T-helper 2 cell treated with Interferon-gamma antibody and Interleukin-4, amounts not matched to agents 5 μg/mL and 100 μg/mL, for 36 hours (primary cell): ENCODE results near the gene PLAGL2.

ENCODE experiments used
- DNase-seq: peaks from one replicate; pipeline ENCODE4 v3.0.0; 2021; ENCODE audit warnings: low spot score
- H3K27ac Mint-ChIP-seq: one replicate; pipeline ENCODE4 v1.8.0; 2021; ENCODE audit warnings: mild to moderate bottlenecking, mixed read lengths
- H3K27me3 Mint-ChIP-seq: one replicate; pipeline ENCODE4 v1.8.0; 2021; ENCODE audit warnings: low read depth, mixed read lengths
- H3K36me3 Mint-ChIP-seq: one replicate; pipeline ENCODE4 v1.8.0; 2021; ENCODE audit warnings: low read depth, mixed read lengths
- H3K4me1 Mint-ChIP-seq: one replicate; pipeline ENCODE4 v1.8.0; 2021; ENCODE audit warnings: low read depth, mixed read lengths
- H3K4me3 Mint-ChIP-seq: one replicate; pipeline ENCODE4 v1.8.0; 2022; ENCODE audit warnings: mild to moderate bottlenecking, moderate library complexity, mixed read lengths
- H3K9me3 Mint-ChIP-seq: one replicate; pipeline ENCODE4 v1.8.0; 2021; ENCODE audit warnings: mixed read lengths

PLAGL2 gene

GRCh38 chr20:32236819-32237218, 29.3 kb upstream of the PLAGL2 start:
- DNase-seq, result no peak
- no peaks in the 10 kb centered on the region for H3K27me3 Mint-ChIP-seq
- H3K36me3 Mint-ChIP-seq, result peaks cover 28% of the 10 kb centered on the region
- H3K4me1 Mint-ChIP-seq, result peaks cover 11% of the 10 kb centered on the region
- no peaks in the 10 kb centered on the region for H3K9me3 Mint-ChIP-seq
- no peak overlapping the region for H3K27ac Mint-ChIP-seq
- H3K4me3 Mint-ChIP-seq, result no peak overlapping the region

- DNase-seq, result no peak
- peaks cover 17% of the 10 kb centered on the region for H3K4me1 Mint-ChIP-seq
- H3K4me3 Mint-ChIP-seq, result no peak overlapping the region
- no peaks in the 10 kb centered on the region for H3K9me3 Mint-ChIP-seq
- H3K27ac Mint-ChIP-seq, result no peak overlapping the region
- no peaks in the 10 kb centered on the region for H3K27me3 Mint-ChIP-seq
- H3K36me3 Mint-ChIP-seq, result peaks cover 35% of the 10 kb centered on the region
These were observed 28.5 kb upstream of the PLAGL2 start for GRCh38 chr20:32236048-32236533.

- DNase-seq, result no peak
- H3K4me3 Mint-ChIP-seq, result no peak overlapping the region
- peaks cover 17% of the 10 kb centered on the region for H3K4me1 Mint-ChIP-seq
- H3K27me3 Mint-ChIP-seq, result no peaks in the 10 kb centered on the region
- no peaks in the 10 kb centered on the region for H3K9me3 Mint-ChIP-seq
- H3K36me3 Mint-ChIP-seq, result peaks cover 41% of the 10 kb centered on the region
- H3K27ac Mint-ChIP-seq, result no peak overlapping the region
These were observed 27.9 kb upstream of the PLAGL2 start for GRCh38 chr20:32235331-32236047.

DNA sequence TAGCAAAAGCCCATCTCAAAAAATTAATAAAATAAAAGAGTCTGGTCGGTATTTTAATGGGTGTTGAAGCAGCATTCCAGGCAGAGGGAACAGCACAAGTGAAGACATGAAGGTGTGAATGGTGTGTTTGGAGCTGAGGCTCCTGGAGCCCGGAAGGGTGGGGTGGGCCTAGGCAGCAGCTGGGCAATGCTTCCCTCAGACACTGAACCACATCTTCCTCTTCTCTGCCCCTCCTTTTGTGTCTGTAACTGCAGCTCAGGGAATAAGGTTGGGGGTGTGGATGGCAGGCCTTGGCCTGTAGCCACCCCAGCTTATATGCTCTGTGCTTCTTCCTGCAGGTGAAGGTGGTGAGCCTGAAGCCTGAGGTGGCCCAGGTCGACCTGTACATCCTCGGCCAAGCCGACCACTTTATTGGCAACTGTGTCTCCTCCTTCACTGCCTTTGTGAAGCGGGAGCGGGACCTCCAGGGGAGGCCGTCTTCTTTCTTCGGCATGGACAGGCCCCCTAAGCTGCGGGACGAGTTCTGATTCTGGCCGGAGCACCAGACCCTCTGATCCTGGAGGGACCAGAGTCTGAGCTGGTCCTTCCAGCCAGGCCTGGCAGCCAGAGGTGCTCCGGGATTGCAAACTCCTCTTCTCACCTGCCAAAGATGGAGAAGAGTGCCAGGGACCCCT, 26.7 kb upstream of the PLAGL2 start:
- H3K27me3 Mint-ChIP-seq, result no peaks in the 10 kb centered on the region
- no peak overlapping the region for H3K27ac Mint-ChIP-seq
- DNase-seq, result no peak
- H3K36me3 Mint-ChIP-seq, result peaks cover 43% of the 10 kb centered on the region
- H3K9me3 Mint-ChIP-seq, result no peaks in the 10 kb centered on the region
- H3K4me1 Mint-ChIP-seq, result peaks cover 17% of the 10 kb centered on the region
- no peak overlapping the region for H3K4me3 Mint-ChIP-seq

- Mint-ChIP-seq H3K4me1 (peaks cover 17% of the 10 kb centered on the region), H3K36me3 (peaks cover 51% of the 10 kb centered on the region), H3K9me3 (no peaks in the 10 kb centered on the region), H3K27me3 (no peaks in the 10 kb centered on the region), H3K4me3 (no peak overlapping the region), H3K27ac (no peak overlapping the region)
- no peak for DNase-seq
These were observed 25.7 kb upstream of the PLAGL2 start for GRCh38 chr20:32233286-32233685.

DNA sequence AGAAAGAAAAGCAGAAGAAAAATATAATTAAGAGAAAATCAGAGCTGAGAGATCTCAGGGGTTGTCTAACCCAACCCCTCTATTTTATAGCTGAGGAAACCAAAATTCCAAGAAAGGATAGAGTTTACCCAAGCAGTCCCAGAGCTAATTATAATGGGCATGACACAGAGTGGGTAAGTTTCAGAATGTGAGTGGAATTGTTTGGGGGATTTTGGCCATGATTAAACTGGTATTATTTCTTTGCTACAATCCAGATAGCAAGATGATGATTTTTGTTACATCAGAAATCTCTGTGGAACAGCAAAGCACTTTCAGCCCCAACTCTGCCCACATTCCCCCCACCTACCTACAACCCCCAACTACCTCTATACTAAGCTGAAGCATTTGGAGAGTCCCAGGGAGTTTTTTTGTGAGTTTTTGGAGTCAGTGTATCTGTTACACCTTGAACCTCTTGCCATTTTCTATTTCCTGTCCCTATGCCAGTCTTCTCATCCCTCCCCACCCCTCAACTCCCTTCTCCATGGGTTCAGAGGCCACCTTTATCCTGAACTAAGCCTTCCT, 24.9 kb upstream of the PLAGL2 start:
- no peaks in the 10 kb centered on the region for H3K9me3 Mint-ChIP-seq
- H3K27ac Mint-ChIP-seq, result peak overlapping the region; percentile 86
- peaks cover 17% of the 10 kb centered on the region for H3K4me1 Mint-ChIP-seq
- peak overlapping the region; percentile 61 for H3K4me3 Mint-ChIP-seq
- DNase-seq, result no peak
- H3K36me3 Mint-ChIP-seq, result peaks cover 53% of the 10 kb centered on the region
- H3K27me3 Mint-ChIP-seq, result no peaks in the 10 kb centered on the region

GRCh38 chr20:32231847-32232246, 24.3 kb upstream of the PLAGL2 start:
- Mint-ChIP-seq H3K4me3 (peak overlapping the region; percentile 61), H3K36me3 (peaks cover 53% of the 10 kb centered on the region), H3K9me3 (no peaks in the 10 kb centered on the region), H3K27me3 (no peaks in the 10 kb centered on the region), H3K27ac (peak overlapping the region; percentile 86), H3K4me1 (peaks cover 17% of the 10 kb centered on the region)
- DNase-seq, result peak; percentile 50

DNA sequence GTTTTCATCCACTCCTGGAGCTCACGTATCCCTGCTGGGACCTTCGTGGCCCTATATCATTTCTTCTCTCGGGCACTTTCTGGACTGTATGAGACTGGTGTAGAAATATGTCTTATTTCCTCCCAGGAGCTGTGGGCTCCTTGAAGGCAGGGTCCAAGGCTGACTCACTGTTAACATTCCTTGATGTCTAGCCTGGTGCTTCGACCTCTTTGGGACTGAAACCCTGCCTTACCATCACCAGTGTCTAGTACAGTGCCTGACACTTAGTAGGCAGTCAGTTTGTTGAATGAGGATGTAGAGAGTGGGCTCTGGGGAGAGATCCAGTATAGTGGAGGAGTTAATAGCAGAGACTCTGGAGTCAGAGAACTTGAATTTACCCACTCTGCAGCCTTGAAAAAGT, 23.7 kb upstream of the PLAGL2 start:
- peaks cover 53% of the 10 kb centered on the region for H3K36me3 Mint-ChIP-seq
- peaks cover 17% of the 10 kb centered on the region for H3K4me1 Mint-ChIP-seq
- H3K27ac Mint-ChIP-seq, result peak overlapping the region; percentile 86
- no peak overlapping the region for H3K4me3 Mint-ChIP-seq
- H3K27me3 Mint-ChIP-seq, result no peaks in the 10 kb centered on the region
- DNase-seq, result no peak
- H3K9me3 Mint-ChIP-seq, result no peaks in the 10 kb centered on the region

GRCh38 chr20:32230707-32231106, 23.2 kb upstream of the PLAGL2 start:
- no peak for DNase-seq
- Mint-ChIP-seq H3K36me3 (peaks cover 55% of the 10 kb centered on the region), H3K4me1 (peaks cover 19% of the 10 kb centered on the region), H3K27me3 (no peaks in the 10 kb centered on the region), H3K27ac (peak overlapping the region; percentile 86), H3K4me3 (no peak overlapping the region), H3K9me3 (no peaks in the 10 kb centered on the region)

DNA sequence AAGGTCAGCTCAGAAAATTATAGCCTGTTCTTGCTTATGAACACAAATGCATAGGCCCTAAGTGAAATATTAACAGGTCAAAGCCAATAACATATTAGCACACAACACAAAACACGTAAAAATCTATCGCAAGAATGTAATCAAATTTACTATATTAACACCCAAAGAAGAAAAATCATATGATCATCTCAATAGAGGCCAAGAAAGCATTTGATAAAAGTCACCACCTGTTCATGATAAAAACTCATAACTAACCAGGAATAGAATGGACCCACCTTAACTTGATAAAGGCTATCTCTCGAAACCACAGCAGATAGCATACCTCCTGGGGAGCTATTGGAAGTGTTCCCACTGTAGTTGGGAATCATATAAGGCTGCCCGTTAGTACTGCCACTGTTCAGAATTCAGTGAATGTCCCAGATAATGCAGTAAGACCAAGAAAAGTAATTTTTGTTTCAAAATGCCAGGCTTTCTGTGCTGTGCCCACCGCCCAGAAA, 21.8 kb upstream of the PLAGL2 start:
- no peak overlapping the region for H3K27ac Mint-ChIP-seq
- no peaks in the 10 kb centered on the region for H3K27me3 Mint-ChIP-seq
- DNase-seq, result no peak
- no peak overlapping the region for H3K4me3 Mint-ChIP-seq
- no peaks in the 10 kb centered on the region for H3K9me3 Mint-ChIP-seq
- peaks cover 49% of the 10 kb centered on the region for H3K36me3 Mint-ChIP-seq
- H3K4me1 Mint-ChIP-seq, result peaks cover 19% of the 10 kb centered on the region

DNA sequence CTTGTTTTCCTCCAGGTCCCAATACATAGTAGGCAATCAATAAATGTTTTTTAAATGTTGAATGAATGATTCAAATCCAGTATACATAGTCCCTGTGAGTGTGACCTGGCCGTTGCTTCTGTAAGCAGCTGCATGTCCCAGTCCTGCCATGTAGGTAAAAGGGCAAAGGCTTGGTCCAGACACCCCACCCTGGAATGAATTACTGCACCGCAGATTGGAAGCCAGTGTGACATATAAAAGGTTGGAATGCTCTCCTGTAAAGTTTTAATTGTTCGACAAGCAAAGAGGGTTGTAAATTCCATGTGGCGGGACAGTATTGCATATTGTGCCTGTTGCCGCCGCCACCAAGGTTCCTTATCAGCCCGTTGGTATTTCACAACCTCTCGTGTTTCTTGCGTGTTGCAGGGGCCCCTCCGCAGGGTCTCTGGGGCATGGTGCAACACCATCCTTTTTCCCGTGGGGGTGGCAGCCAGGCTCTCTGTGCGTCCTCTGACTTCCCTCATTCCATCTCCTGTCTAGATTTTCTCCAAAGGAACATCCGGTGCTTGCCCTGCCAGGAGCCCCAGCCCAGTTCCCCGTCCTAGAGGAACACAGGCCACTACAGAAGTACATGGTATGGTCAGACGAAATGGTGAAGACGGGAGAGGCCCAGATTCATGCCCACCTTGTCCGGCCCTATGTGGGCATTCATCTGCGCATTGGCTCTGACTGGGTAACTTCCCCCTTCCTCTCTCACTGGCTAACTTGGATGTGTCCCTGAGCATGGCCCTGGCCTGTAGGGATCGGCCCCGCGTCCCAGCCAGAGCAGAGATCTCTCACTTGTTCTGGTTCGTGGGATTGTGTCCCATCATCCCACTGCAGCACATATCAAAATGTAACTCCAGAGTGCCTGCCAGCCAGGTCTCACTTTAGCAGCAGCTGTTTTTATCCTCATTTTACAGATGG, 20.5 kb upstream of the PLAGL2 start:
- H3K4me3 Mint-ChIP-seq, result no peak overlapping the region
- no peak for DNase-seq
- no peaks in the 10 kb centered on the region for H3K27me3 Mint-ChIP-seq
- H3K4me1 Mint-ChIP-seq, result peaks cover 17% of the 10 kb centered on the region
- H3K9me3 Mint-ChIP-seq, result no peaks in the 10 kb centered on the region
- H3K27ac Mint-ChIP-seq, result no peak overlapping the region
- peaks cover 45% of the 10 kb centered on the region for H3K36me3 Mint-ChIP-seq

- no peak overlapping the region for H3K27ac Mint-ChIP-seq
- H3K27me3 Mint-ChIP-seq, result no peaks in the 10 kb centered on the region
- H3K9me3 Mint-ChIP-seq, result no peaks in the 10 kb centered on the region
- peaks cover 44% of the 10 kb centered on the region for H3K36me3 Mint-ChIP-seq
- peaks cover 12% of the 10 kb centered on the region for H3K4me1 Mint-ChIP-seq
- no peak overlapping the region for H3K4me3 Mint-ChIP-seq
- no peak for DNase-seq
These were observed 19.8 kb upstream of the PLAGL2 start for GRCh38 chr20:32227306-32227705.

- H3K4me3 Mint-ChIP-seq, result no peak overlapping the region
- H3K4me1 Mint-ChIP-seq, result peaks cover 5% of the 10 kb centered on the region
- DNase-seq, result no peak
- H3K36me3 Mint-ChIP-seq, result peaks cover 39% of the 10 kb centered on the region
- peak overlapping the region; percentile 42 for H3K27ac Mint-ChIP-seq
- H3K27me3 Mint-ChIP-seq, result no peaks in the 10 kb centered on the region
- H3K9me3 Mint-ChIP-seq, result no peaks in the 10 kb centered on the region
These were observed 18.8 kb upstream of the PLAGL2 start for GRCh38 chr20:32226391-32226790.
